ENCODE measurements around the gene RPL12.
A peak's percentile ranks its signal among the peaks of the same experiment; 100 is the strongest.

Gene RPL12

GRCh38 chr9:127428348-127428747 lies 22.9 kb downstream of the RPL12 start:
- H3K36me3 ChIP-seq (ENCODE audit: control insufficient read depth, insufficient read depth, low read length, severe bottlenecking), result peaks cover 39% of the 10 kb centered on the region
- DNase-seq (ENCODE audit: low read depth), result no peak
- H3K4me1 ChIP-seq (ENCODE audit: control insufficient read depth, insufficient read depth, low read length), result peaks cover 14% of the 10 kb centered on the region
- H3K9me3 ChIP-seq (ENCODE audit: control insufficient read depth, low read length), result no peaks in the 10 kb centered on the region
- H3K27me3 ChIP-seq (replicated peaks; ENCODE audit: control insufficient read depth, insufficient read depth, low read length), result no peaks in the 10 kb centered on the region
- H3K4me3 ChIP-seq (ENCODE audit: low read length), result no peak overlapping the region
- H3K9ac ChIP-seq (ENCODE audit: low read length), result no peak overlapping the region

- Histone ChIP-seq H3K27me3 (replicated peaks; ENCODE audit: control insufficient read depth, insufficient read depth, low read length) (no peaks in the 10 kb centered on the region), H3K9ac (ENCODE audit: low read length) (no peak overlapping the region), H3K36me3 (ENCODE audit: control insufficient read depth, insufficient read depth, low read length, severe bottlenecking) (peaks cover 33% of the 10 kb centered on the region), H3K4me1 (ENCODE audit: control insufficient read depth, insufficient read depth, low read length) (peaks cover 23% of the 10 kb centered on the region), H3K4me3 (ENCODE audit: low read length) (no peak overlapping the region), H3K9me3 (ENCODE audit: control insufficient read depth, low read length) (no peaks in the 10 kb centered on the region)
- DNase-seq (ENCODE audit: low read depth), result no peak
Measured at GRCh38 chr9:127426756-127427155, 24.4 kb downstream of the RPL12 start.

DNA sequence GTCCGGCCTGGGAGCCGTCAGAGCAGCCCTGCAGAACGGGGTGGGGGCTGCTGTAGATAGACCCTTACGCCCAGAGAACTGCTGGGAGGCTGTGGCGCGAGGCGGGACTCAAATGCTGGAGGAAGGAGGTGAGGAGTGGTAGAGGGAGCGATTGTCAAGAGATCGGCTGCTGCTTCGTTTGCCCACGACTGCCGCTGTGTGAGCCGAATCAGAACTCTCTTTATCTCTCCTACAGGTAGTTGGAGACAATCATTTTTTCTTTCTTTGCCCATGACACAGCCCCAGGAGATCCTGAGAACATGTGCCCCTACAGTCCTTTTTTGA lies 26.6 kb downstream of the RPL12 start:
- no peaks in the 10 kb centered on the region for H3K9me3 ChIP-seq (ENCODE audit: control insufficient read depth, low read length)
- peak overlapping the region; percentile 97 for H3K4me3 ChIP-seq (ENCODE audit: low read length)
- no peak for DNase-seq (ENCODE audit: low read depth)
- H3K9ac ChIP-seq (ENCODE audit: low read length), result peak overlapping the region; percentile 98
- peaks cover 23% of the 10 kb centered on the region for H3K4me1 ChIP-seq (ENCODE audit: control insufficient read depth, insufficient read depth, low read length)
- H3K27me3 ChIP-seq (replicated peaks; ENCODE audit: control insufficient read depth, insufficient read depth, low read length), result no peaks in the 10 kb centered on the region
- H3K36me3 ChIP-seq (ENCODE audit: control insufficient read depth, insufficient read depth, low read length, severe bottlenecking), result peaks cover 13% of the 10 kb centered on the region

DNA sequence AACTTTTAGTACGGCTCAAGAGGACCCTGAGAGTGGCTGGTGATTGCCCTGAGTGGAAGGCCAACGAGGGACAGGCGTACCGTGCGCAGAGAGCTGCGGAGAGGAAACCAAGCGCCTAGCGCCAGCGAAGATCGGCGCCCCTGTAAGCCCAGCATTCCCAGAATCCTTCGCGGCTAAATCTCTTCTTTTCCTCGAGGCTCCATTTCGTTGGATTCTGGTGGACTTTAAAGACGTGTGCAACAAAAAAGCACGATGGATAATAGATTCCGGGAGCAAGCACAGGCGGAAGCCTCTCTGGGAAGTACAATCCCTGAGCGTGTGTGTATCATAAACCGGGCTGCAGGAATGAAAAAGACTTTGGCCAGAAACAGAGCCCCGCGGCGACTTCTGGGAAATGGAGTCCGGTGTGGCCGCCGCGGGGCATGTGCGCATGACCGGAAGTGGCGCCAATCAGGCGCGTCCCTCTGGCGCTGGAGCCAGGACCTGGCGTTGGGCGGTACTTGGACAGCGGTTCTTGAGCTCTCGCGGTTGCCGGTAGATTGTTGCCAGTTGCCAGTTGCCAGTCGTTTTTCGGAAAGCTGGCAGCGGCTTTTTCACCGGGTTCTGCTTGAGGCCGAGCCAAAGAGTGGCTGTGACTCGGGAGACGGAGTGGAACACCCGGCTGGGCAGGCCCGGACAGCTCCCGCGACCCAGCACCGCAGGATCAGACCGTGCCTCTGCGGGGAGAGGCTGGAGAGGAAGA lies 27.1 kb downstream of the RPL12 start, which contains the start of gene ZNF79:
TSS of gene ZNF79 (plus strand) at position 449 of the 742 bp plus-strand sequence. CDS start 406 bp downstream, outside the sequence.
- peak within 1 kb of the TSS; percentile 98 for H3K9ac ChIP-seq (ENCODE audit: low read length)
- no peaks in the 10 kb centered on the region for H3K27me3 ChIP-seq (replicated peaks; ENCODE audit: control insufficient read depth, insufficient read depth, low read length)
- peaks cover 23% of the 10 kb centered on the region for H3K4me1 ChIP-seq (ENCODE audit: control insufficient read depth, insufficient read depth, low read length)
- H3K36me3 ChIP-seq (ENCODE audit: control insufficient read depth, insufficient read depth, low read length, severe bottlenecking), result peaks cover 8% of the 10 kb centered on the region
- peak within 1 kb of the TSS; percentile 97 for H3K4me3 ChIP-seq (ENCODE audit: low read length)
- H3K9me3 ChIP-seq (ENCODE audit: control insufficient read depth, low read length), result no peaks in the 10 kb centered on the region
- DNase-seq (ENCODE audit: low read depth), result peak; percentile 96

DNA sequence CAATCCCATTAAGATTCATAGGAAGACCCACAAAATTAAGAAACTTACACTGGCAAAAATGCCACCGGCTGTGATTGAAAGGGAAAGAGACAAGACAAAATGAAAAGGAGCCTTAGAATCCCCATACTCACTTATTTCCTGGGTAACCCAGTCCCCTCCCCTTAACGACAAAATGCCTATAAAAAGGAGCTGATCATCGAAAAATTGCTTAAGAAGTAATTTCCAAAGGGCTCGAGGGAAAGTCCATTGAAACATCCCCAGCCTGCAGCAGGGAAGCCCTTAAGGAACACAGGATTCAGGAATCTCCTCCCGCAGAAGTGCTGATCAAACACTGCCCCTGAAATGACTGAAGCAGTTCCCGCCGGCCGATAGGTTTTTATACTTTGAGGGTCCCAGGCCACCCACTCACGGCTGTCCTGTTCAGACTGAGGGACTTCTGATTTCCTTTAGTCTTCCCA lies 27.7 kb downstream of the RPL12 start:
- Histone ChIP-seq H3K9ac (ENCODE audit: low read length) (peak overlapping the region; percentile 98), H3K9me3 (ENCODE audit: control insufficient read depth, low read length) (no peaks in the 10 kb centered on the region), H3K4me3 (ENCODE audit: low read length) (peak overlapping the region; percentile 97), H3K4me1 (ENCODE audit: control insufficient read depth, insufficient read depth, low read length) (peaks cover 23% of the 10 kb centered on the region), H3K36me3 (ENCODE audit: control insufficient read depth, insufficient read depth, low read length, severe bottlenecking) (peaks cover 2% of the 10 kb centered on the region), H3K27me3 (replicated peaks; ENCODE audit: control insufficient read depth, insufficient read depth, low read length) (peaks cover 5% of the 10 kb centered on the region)
- DNase-seq (ENCODE audit: low read depth), result no peak

GRCh38 chr9:127422787-127423186 lies 28.4 kb downstream of the RPL12 start:
- no peak for DNase-seq (ENCODE audit: low read depth)
- no peaks in the 10 kb centered on the region for H3K36me3 ChIP-seq (ENCODE audit: control insufficient read depth, insufficient read depth, low read length, severe bottlenecking)
- no peaks in the 10 kb centered on the region for H3K9me3 ChIP-seq (ENCODE audit: control insufficient read depth, low read length)
- peak overlapping the region; percentile 97 for H3K4me3 ChIP-seq (ENCODE audit: low read length)
- peak overlapping the region; percentile 98 for H3K9ac ChIP-seq (ENCODE audit: low read length)
- peaks cover 23% of the 10 kb centered on the region for H3K4me1 ChIP-seq (ENCODE audit: control insufficient read depth, insufficient read depth, low read length)
- H3K27me3 ChIP-seq (replicated peaks; ENCODE audit: control insufficient read depth, insufficient read depth, low read length), result peaks cover 10% of the 10 kb centered on the region

DNA sequence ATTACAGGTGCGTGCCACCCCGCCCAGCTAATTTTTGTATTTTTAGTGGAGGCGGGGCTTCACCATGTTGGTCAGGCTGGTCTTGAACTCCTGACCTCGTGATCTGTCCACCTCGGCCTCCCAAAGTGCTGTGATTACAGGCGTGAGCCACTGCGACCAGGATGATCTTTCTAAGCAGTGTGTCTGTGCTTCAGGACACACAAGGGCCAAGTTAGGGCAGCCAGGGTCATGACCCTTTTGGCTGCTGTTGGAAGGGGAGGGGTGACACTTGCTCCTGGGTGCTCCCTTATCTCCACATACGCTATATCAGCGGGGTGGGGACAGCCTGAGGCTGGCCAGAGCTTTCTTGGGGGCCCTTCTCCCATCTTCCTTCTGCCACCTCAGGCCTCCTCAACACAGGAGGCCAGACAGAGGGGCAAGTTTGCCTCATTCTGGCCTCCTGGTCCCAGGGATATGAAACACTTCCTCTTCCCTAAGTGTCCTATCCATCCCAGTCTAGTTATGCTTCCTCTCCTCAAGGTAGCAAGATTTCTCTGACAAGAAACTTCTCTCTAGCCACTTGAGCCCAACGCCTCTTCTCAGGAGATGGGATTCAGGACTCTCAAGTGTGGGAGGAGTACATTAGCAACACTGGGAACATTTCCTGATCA lies 28.9 kb downstream of the RPL12 start:
- H3K9ac ChIP-seq (ENCODE audit: low read length), result no peak overlapping the region
- peak overlapping the region; percentile 97 for H3K4me3 ChIP-seq (ENCODE audit: low read length)
- no peak for DNase-seq (ENCODE audit: low read depth)

GRCh38 chr9:127421057-127421456 lies 30.1 kb downstream of the RPL12 start:
- H3K4me1 ChIP-seq (ENCODE audit: control insufficient read depth, insufficient read depth, low read length), result peaks cover 22% of the 10 kb centered on the region
- no peaks in the 10 kb centered on the region for H3K36me3 ChIP-seq (ENCODE audit: control insufficient read depth, insufficient read depth, low read length, severe bottlenecking)
- no peaks in the 10 kb centered on the region for H3K9me3 ChIP-seq (ENCODE audit: control insufficient read depth, low read length)
- peaks cover 21% of the 10 kb centered on the region for H3K27me3 ChIP-seq (replicated peaks; ENCODE audit: control insufficient read depth, insufficient read depth, low read length)
- H3K9ac ChIP-seq (ENCODE audit: low read length), result no peak overlapping the region
- DNase-seq (ENCODE audit: low read depth), result no peak
- no peak overlapping the region for H3K4me3 ChIP-seq (ENCODE audit: low read length)

More for the DNA sequence above, 28.9 kb downstream of the RPL12 start:
- no peaks in the 10 kb centered on the region for H3K9me3 ChIP-seq (ENCODE audit: control insufficient read depth, low read length)
- H3K4me1 ChIP-seq (ENCODE audit: control insufficient read depth, insufficient read depth, low read length), result peaks cover 23% of the 10 kb centered on the region
- no peaks in the 10 kb centered on the region for H3K36me3 ChIP-seq (ENCODE audit: control insufficient read depth, insufficient read depth, low read length, severe bottlenecking)
- peaks cover 13% of the 10 kb centered on the region for H3K27me3 ChIP-seq (replicated peaks; ENCODE audit: control insufficient read depth, insufficient read depth, low read length)

DNA sequence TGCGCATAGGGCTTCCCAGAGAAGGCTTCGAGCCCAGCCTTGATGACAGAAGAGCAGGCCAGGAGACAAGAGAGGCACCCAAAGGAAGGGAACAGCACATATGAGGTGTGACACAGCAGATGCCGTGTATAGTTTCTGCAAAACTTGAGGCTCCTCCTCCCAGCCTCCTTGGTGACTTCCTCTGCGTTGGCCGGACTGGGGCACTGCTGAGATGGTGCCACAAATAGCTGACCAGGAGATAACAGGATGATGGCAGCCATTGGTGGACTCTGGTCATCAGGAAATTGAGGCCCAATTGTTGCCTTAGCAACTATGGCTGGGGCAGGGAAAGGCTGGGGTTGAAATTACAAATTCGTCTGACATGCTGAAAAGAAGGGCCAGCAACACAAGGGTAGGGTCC lies 31.9 kb downstream of the RPL12 start:
- no peaks in the 10 kb centered on the region for H3K36me3 ChIP-seq (ENCODE audit: control insufficient read depth, insufficient read depth, low read length, severe bottlenecking)
- no peak for DNase-seq (ENCODE audit: low read depth)
- H3K4me1 ChIP-seq (ENCODE audit: control insufficient read depth, insufficient read depth, low read length), result peaks cover 10% of the 10 kb centered on the region
- peaks cover 31% of the 10 kb centered on the region for H3K27me3 ChIP-seq (replicated peaks; ENCODE audit: control insufficient read depth, insufficient read depth, low read length)
- H3K9ac ChIP-seq (ENCODE audit: low read length), result no peak overlapping the region
- no peaks in the 10 kb centered on the region for H3K9me3 ChIP-seq (ENCODE audit: control insufficient read depth, low read length)
- no peak overlapping the region for H3K4me3 ChIP-seq (ENCODE audit: low read length)

GRCh38 chr9:127418037-127418471 lies 33.2 kb downstream of the RPL12 start:
- Histone ChIP-seq H3K9me3 (ENCODE audit: control insufficient read depth, low read length) (no peaks in the 10 kb centered on the region), H3K9ac (ENCODE audit: low read length) (no peak overlapping the region), H3K4me3 (ENCODE audit: low read length) (no peak overlapping the region), H3K4me1 (ENCODE audit: control insufficient read depth, insufficient read depth, low read length) (peaks cover 6% of the 10 kb centered on the region), H3K27me3 (replicated peaks; ENCODE audit: control insufficient read depth, insufficient read depth, low read length) (peaks cover 31% of the 10 kb centered on the region), H3K36me3 (ENCODE audit: control insufficient read depth, insufficient read depth, low read length, severe bottlenecking) (no peaks in the 10 kb centered on the region)
- DNase-seq (ENCODE audit: low read depth), result no peak

GRCh38 chr9:127417131-127418036 lies 33.8 kb downstream of the RPL12 start:
- H3K4me1 ChIP-seq (ENCODE audit: control insufficient read depth, insufficient read depth, low read length), result no peaks in the 10 kb centered on the region
- peaks cover 31% of the 10 kb centered on the region for H3K27me3 ChIP-seq (replicated peaks; ENCODE audit: control insufficient read depth, insufficient read depth, low read length)
- no peak overlapping the region for H3K4me3 ChIP-seq (ENCODE audit: low read length)
- no peaks in the 10 kb centered on the region for H3K36me3 ChIP-seq (ENCODE audit: control insufficient read depth, insufficient read depth, low read length, severe bottlenecking)
- H3K9ac ChIP-seq (ENCODE audit: low read length), result no peak overlapping the region
- peak; percentile 44 for DNase-seq (ENCODE audit: low read depth)
- no peaks in the 10 kb centered on the region for H3K9me3 ChIP-seq (ENCODE audit: control insufficient read depth, low read length)

Data from adipocyte (in vitro differentiated cells).